H1 (cell line): ENCODE measurements around the gene ADIPOR1. TPM values are rescaled to one million over a fixed set of nuclear protein-coding genes. Genes with fewer than 3 reads are reported as not detected.

Source experiments
- BCL11A ChIP-seq, 2 experiments: IDR thresholded peaks; one replicate each; pipeline ENCODE4 v1.6.1; 2011; ENCODE audit warnings: low read depth in 2 of 2, low read length in 2 of 2, mild to moderate bottlenecking in 2 of 2
- GABPA ChIP-seq: IDR thresholded peaks from 2 replicates; pipeline ENCODE4 v1.6.1; 2011; ENCODE audit warnings: mild to moderate bottlenecking, low read length, moderate library complexity, borderline replicate concordance; ENCODE audit not compliant: insufficient read depth
- JUND ChIP-seq: IDR thresholded peaks from 2 replicates; pipeline ENCODE4 v1.6.1; 2011; ENCODE audit warnings: mild to moderate bottlenecking, improper control_type of control experiment, low read length
- MAFK ChIP-seq: IDR thresholded peaks from 2 replicates; pipeline ENCODE4 v1.6.1; 2012; ENCODE audit warnings: low read depth, mild to moderate bottlenecking, improper control_type of control experiment, low read length
- PHF8 ChIP-seq: fragments of 200-600 bp; sonication (generic); conservative IDR thresholded peaks from 2 replicates; pipeline ENCODE4 v1.7.1; 2012; ENCODE audit warnings: low read depth, mild to moderate bottlenecking, inconsistent platforms, low read length, moderate library complexity
- POU5F1 ChIP-seq: IDR thresholded peaks from 2 replicates; pipeline ENCODE4 v1.6.1; 2011; ENCODE audit warnings: low read depth, mild to moderate bottlenecking, low read length, moderate library complexity
- RXRA ChIP-seq: IDR thresholded peaks from 2 replicates; pipeline ENCODE4 v1.6.1; 2011; ENCODE audit warnings: low read depth, mild to moderate bottlenecking, low read length, moderate library complexity; ENCODE audit not compliant: insufficient read depth
- SRF ChIP-seq: IDR thresholded peaks from 2 replicates; pipeline ENCODE4 v1.6.1; 2011; ENCODE audit warnings: mild to moderate bottlenecking, low read depth, low read length, moderate library complexity
- ZNF274 ChIP-seq: IDR thresholded peaks from 2 replicates; pipeline ENCODE4 v1.7.0; 2012; ENCODE audit warnings: low read length, borderline replicate concordance; ENCODE audit errors: extremely low read depth
- polyA plus RNA-seq, 7 experiments: library from polyadenylated mRNA; depleted of rRNA in 3 of 7; stranded (reverse) in 5 of 7; unstranded in 2 of 7; fragments of >200 nt in 5 of 7; fragments of 200-250 nt in 2 of 7; gene quantifications; 1 replicate in 5 of 7; 2 replicates in 1 of 7; 4 replicates in 1 of 7; pipeline versions ENCODE4 v1.2.1 to v1.2.3, GENCODE V29; 2011 to 2013; ENCODE audit warnings: missing spikeins in 2 of 7, mixed read lengths in 2 of 7
- total RNA-seq: library from RNA; stranded (reverse); fragmentation: NEBNext Ultra II Directional; extraction: Animal tissue kit (Norgen Biotek cat#: 25700); gene quantifications from 2 replicates; pipeline ENCODE4 v1.2.1, GENCODE V29; 2021
- TF ChIP-seq, protein P1 (sequence below): fragments of 300-600 bp; sonication (generic); IDR thresholded peaks from 2 replicates; pipeline ENCODE4 v1.7.1; 2012; ENCODE audit warnings: low read length, moderate library complexity, mild to moderate bottlenecking, inconsistent platforms; ENCODE audit not compliant: insufficient replicate concordance

ADIPOR1 gene
- total and polyA plus RNA-seq, 2 of the 8 experiments (the other 6 are each of a cell fraction or from before 2014, with no cell fraction given) = 69.8 to 118 TPM

DNA sequence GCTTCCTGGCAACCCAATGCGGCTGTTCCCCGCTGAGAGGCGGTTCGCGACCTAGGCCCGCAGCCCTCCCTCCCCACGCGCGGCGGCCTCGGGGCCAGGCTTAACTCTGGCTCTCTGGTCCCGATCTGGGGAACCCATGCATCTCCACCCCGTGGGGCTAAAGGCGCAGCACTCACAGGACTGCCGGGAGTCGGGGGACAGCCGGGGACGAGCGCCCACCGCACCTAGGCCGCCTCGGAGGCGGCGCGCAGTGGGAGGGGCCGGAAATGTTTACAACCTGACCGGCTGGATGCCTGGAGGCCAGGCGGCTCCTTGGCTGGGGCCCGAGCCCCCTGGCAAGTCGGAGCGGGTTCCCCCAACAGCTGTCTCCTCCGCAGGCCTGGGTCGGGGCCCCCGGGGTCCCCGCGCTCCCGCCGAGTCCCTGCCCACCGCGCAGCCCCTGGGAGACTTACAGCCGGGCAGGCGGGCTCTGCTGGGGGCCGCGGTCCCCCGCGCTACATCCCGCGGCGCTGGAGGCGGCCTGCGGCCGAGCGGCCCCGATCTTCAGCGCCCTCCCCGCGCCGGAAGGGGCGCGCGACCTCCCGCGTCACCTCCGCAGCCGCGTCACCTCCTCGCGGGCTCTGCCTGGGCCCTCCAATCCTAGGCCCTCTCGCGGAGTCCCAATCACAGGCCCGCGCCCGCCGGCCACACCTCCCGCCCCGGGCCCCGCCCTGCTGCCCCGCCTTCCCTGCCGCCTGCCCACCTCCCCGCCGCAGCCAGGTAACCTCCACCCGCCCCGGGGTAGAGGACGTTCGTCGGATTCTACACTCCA, at the start of gene ADIPOR1 (continued):
- TF ChIP-seq PHF8 (peak; percentile 98), GABPA (no peak), POU5F1 (no peak), JUND (no peak), BCL11A (IDR thresholded peaks at IDR 0.05; ENCODE audit: low read depth in 2 of 2, low read length in 2 of 2) (no peak), MAFK (no peak), ZNF274 (no peak), SRF (no peak), RXRA (no peak)
- TF ChIP-seq, protein P1, sequence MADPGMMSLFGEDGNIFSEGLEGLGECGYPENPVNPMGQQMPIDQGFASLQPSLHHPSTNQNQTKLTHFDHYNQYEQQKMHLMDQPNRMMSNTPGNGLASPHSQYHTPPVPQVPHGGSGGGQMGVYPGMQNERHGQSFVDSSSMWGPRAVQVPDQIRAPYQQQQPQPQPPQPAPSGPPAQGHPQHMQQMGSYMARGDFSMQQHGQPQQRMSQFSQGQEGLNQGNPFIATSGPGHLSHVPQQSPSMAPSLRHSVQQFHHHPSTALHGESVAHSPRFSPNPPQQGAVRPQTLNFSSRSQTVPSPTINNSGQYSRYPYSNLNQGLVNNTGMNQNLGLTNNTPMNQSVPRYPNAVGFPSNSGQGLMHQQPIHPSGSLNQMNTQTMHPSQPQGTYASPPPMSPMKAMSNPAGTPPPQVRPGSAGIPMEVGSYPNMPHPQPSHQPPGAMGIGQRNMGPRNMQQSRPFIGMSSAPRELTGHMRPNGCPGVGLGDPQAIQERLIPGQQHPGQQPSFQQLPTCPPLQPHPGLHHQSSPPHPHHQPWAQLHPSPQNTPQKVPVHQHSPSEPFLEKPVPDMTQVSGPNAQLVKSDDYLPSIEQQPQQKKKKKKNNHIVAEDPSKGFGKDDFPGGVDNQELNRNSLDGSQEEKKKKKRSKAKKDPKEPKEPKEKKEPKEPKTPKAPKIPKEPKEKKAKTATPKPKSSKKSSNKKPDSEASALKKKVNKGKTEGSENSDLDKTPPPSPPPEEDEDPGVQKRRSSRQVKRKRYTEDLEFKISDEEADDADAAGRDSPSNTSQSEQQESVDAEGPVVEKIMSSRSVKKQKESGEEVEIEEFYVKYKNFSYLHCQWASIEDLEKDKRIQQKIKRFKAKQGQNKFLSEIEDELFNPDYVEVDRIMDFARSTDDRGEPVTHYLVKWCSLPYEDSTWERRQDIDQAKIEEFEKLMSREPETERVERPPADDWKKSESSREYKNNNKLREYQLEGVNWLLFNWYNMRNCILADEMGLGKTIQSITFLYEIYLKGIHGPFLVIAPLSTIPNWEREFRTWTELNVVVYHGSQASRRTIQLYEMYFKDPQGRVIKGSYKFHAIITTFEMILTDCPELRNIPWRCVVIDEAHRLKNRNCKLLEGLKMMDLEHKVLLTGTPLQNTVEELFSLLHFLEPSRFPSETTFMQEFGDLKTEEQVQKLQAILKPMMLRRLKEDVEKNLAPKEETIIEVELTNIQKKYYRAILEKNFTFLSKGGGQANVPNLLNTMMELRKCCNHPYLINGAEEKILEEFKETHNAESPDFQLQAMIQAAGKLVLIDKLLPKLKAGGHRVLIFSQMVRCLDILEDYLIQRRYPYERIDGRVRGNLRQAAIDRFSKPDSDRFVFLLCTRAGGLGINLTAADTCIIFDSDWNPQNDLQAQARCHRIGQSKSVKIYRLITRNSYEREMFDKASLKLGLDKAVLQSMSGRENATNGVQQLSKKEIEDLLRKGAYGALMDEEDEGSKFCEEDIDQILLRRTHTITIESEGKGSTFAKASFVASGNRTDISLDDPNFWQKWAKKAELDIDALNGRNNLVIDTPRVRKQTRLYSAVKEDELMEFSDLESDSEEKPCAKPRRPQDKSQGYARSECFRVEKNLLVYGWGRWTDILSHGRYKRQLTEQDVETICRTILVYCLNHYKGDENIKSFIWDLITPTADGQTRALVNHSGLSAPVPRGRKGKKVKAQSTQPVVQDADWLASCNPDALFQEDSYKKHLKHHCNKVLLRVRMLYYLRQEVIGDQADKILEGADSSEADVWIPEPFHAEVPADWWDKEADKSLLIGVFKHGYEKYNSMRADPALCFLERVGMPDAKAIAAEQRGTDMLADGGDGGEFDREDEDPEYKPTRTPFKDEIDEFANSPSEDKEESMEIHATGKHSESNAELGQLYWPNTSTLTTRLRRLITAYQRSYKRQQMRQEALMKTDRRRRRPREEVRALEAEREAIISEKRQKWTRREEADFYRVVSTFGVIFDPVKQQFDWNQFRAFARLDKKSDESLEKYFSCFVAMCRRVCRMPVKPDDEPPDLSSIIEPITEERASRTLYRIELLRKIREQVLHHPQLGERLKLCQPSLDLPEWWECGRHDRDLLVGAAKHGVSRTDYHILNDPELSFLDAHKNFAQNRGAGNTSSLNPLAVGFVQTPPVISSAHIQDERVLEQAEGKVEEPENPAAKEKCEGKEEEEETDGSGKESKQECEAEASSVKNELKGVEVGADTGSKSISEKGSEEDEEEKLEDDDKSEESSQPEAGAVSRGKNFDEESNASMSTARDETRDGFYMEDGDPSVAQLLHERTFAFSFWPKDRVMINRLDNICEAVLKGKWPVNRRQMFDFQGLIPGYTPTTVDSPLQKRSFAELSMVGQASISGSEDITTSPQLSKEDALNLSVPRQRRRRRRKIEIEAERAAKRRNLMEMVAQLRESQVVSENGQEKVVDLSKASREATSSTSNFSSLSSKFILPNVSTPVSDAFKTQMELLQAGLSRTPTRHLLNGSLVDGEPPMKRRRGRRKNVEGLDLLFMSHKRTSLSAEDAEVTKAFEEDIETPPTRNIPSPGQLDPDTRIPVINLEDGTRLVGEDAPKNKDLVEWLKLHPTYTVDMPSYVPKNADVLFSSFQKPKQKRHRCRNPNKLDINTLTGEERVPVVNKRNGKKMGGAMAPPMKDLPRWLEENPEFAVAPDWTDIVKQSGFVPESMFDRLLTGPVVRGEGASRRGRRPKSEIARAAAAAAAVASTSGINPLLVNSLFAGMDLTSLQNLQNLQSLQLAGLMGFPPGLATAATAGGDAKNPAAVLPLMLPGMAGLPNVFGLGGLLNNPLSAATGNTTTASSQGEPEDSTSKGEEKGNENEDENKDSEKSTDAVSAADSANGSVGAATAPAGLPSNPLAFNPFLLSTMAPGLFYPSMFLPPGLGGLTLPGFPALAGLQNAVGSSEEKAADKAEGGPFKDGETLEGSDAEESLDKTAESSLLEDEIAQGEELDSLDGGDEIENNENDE = no peak
